PC-9 (cell line): Measurements from ENCODE around the gene DYSF.

Source experiments
- CTCF ChIP-seq: fragments of 200-600 bp; sonication (generic); conservative IDR thresholded peaks from 2 replicates; pipeline ENCODE4 v1.6.1; 2017; ENCODE audit warnings: mixed run types, antibody characterized with exemption, mild to moderate bottlenecking, moderate library complexity
- EZH2 ChIP-seq: fragments of 200-600 bp; sonication (generic); IDR thresholded peaks from 2 replicates; pipeline ENCODE4 v1.8.0; 2017; ENCODE audit warnings: antibody characterized with exemption, low read depth

- TF ChIP-seq CTCF = no peak
- TF ChIP-seq EZH2 = no peak
Measured at GRCh38 chr2:71601136-71602114, 148.1 kb downstream of the DYSF start.
